ENCODE data around the gene AOX1. TPM values are rescaled to one million over a fixed set of nuclear protein-coding genes. Genes with fewer than 3 reads are reported as not detected.
"Not testable (repeated sequence)": the region's sequence is repeated elsewhere in the genome, so short reads cannot be mapped to it uniquely, and the experiment has no call there.

The AOX1 gene
- total RNA-seq, 4 donors from 2014 or later = 18.3 to 67.5 (median 18.8) TPM

- DNase-seq (ENCODE audit: low spot score in 2 of 2) = no peak
Measured at GRCh38 chr2:200634231-200634964, 48.6 kb downstream of the AOX1 start.

DNA sequence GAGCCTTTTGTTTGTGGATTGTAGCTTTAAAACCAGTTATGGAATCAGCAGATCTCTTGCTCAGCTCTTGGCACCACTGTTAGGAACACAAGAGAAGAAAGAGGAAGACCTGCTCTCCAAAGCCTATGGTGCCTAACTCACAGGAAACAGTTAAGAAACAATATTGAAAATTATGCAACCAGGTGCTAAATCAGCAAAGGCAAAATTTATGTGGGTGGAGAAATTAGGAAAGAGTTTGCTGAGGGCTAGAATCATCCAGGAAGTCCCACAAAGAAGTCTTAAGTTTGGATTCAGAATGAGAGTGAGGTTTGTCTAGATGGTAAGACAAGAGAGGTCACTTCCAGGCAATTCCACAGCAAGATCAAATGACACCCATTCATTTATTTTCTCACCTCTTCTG lies 49.4 kb downstream of the AOX1 start:
- TF ChIP-seq POLR2A (IDR thresholded peaks at IDR 0.05) = no peak
- TF ChIP-seq, protein P1, sequence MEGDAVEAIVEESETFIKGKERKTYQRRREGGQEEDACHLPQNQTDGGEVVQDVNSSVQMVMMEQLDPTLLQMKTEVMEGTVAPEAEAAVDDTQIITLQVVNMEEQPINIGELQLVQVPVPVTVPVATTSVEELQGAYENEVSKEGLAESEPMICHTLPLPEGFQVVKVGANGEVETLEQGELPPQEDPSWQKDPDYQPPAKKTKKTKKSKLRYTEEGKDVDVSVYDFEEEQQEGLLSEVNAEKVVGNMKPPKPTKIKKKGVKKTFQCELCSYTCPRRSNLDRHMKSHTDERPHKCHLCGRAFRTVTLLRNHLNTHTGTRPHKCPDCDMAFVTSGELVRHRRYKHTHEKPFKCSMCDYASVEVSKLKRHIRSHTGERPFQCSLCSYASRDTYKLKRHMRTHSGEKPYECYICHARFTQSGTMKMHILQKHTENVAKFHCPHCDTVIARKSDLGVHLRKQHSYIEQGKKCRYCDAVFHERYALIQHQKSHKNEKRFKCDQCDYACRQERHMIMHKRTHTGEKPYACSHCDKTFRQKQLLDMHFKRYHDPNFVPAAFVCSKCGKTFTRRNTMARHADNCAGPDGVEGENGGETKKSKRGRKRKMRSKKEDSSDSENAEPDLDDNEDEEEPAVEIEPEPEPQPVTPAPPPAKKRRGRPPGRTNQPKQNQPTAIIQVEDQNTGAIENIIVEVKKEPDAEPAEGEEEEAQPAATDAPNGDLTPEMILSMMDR (IDR thresholded peaks at IDR 0.05) = no peak
- no peak overlapping the region for H3K4me3 ChIP-seq (ENCODE audit: low read depth, poor library complexity, severe bottlenecking)
- intact Hi-C loops (cut with DNase I; ENCODE audit: low total_unique reads) = no loop called here
- no peak for DNase-seq (ENCODE audit: low spot score in 2 of 2)

More at GRCh38 chr2:200634231-200634964, 48.6 kb downstream of the AOX1 start:
- intact Hi-C loops (cut with DNase I; ENCODE audit: low total_unique reads) = no loop called here
- no peak overlapping the region for H3K4me3 ChIP-seq (ENCODE audit: low read depth, poor library complexity, severe bottlenecking)
- TF ChIP-seq POLR2A (IDR thresholded peaks at IDR 0.05) = no peak
- TF ChIP-seq, protein P1 (IDR thresholded peaks at IDR 0.05) = no peak
- WGBS, 2 donors = 95 to 97% methylated on average over 7 of the region's 7 CpGs

DNA sequence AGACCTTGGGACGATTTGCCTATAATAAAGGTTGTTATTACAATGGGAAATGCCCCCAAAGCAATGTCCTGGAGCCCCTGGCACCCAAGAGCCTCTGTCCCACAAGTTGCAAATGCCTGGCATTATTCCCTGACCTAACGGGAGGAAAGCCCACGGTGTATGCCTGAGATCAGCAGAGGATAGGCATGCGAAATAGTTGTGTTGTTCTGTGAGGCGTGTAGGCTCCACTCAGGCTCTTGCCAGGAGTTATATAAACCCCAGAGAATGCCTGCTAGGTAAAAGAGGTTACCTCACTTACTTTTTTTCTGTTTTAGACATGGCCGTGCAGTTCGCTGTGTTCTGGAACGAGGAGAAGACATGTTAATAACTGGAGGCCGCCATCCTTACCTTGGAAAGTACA lies 52.1 kb downstream of the AOX1 start:
- DNase-seq (ENCODE audit: low spot score in 2 of 2) = no peak
- TF ChIP-seq, protein P1 (IDR thresholded peaks at IDR 0.05) = no peak
- TF ChIP-seq POLR2A (IDR thresholded peaks at IDR 0.05) = no peak
- 80 to 88% methylated on average over 9 of the region's 9 CpGs for WGBS, 2 donors
- no peak overlapping the region for H3K4me3 ChIP-seq (ENCODE audit: low read depth, poor library complexity, severe bottlenecking)
- intact Hi-C loops (cut with DNase I; ENCODE audit: low total_unique reads) = no loop called here

- 86 to 88% methylated on average over 3 of the region's 3 CpGs for WGBS, 2 donors
- intact Hi-C loops (cut with DNase I; ENCODE audit: low total_unique reads) = no loop called here
- TF ChIP-seq, protein P1 (IDR thresholded peaks at IDR 0.05) = no peak
- TF ChIP-seq POLR2A (IDR thresholded peaks at IDR 0.05) = no peak
Measured at GRCh38 chr2:200640176-200640575, 54.4 kb downstream of the AOX1 start.

GRCh38 chr2:200640901-200641300 lies 55.1 kb downstream of the AOX1 start:
- H3K4me3 ChIP-seq (ENCODE audit: low read depth, poor library complexity, severe bottlenecking) = no peak overlapping the region
- no peak for DNase-seq (ENCODE audit: low spot score in 2 of 2)
- intact Hi-C loops (cut with DNase I; ENCODE audit: low total_unique reads) = no loop called here
- no peak for TF ChIP-seq POLR2A (IDR thresholded peaks at IDR 0.05)
- TF ChIP-seq, protein P1 (IDR thresholded peaks at IDR 0.05) = no peak
- WGBS, 2 donors = 89 to 97% methylated on average over 7 of the region's 7 CpGs

More at GRCh38 chr2:200640176-200640575, 54.4 kb downstream of the AOX1 start:
- DNase-seq (ENCODE audit: low spot score in 2 of 2) = no peak
- no peak overlapping the region for H3K4me3 ChIP-seq (ENCODE audit: low read depth, poor library complexity, severe bottlenecking)

DNA sequence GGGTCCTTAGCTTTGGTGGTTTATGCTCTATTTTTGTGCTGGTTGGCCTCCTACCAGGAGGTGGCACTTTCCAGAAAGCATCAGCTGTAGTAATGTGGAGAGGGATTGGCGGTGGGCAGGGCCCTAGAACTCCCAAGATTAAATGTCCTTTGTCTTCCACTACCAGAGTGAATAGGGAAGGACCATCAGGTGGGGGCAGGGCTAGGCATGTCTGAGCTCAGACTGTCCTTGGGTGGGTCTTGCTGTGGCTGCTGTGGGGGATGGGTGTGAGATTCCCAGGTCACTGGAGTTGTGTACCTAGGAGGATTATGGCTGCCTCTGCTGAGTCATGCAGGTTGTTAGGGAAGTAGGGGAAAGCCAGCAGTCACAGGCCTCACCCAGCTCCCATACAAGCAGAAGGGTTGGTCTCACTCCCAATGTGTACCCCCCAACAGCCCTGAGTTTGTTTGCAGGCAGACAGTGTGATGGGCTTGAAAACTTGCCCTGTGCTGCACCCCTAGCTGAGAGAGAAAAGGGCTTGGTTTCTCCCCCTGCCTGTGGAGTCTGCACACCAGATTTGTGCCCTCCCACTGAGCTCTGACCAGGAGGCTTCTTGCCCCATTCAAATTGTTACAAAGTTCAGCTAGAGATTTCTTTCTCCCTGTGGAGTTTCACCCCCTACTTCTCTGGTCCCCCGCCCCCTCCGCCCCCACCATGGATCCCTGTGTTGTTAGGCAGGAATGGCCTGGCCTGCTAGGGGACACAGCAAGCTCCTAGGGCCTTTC lies 62.9 kb downstream of the AOX1 start:
- intact Hi-C loops (cut with DNase I; ENCODE audit: low total_unique reads); H3K4me3 ChIP-seq (ENCODE audit: low read depth, poor library complexity, severe bottlenecking); DNase-seq (ENCODE audit: low spot score in 2 of 2): not testable (repeated sequence)
- WGBS, 2 donors = 90 to 97% methylated on average over 3 of the region's 3 CpGs

Data from lower leg skin (tissue), 4 donors.